GM12801 (cell line): Measurements from ENCODE around the gene SYCP2.

ENCODE experiments used
- CTCF ChIP-seq: IDR thresholded peaks from one replicate; pipeline ENCODE4 v1.5.1; 2011; ENCODE audit warnings: control low read depth; ENCODE audit not compliant: insufficient read length; ENCODE audit errors: extremely low read depth

Gene SYCP2

GRCh38 chr20:59966428-59966827, 33.0 kb upstream of the SYCP2 start:
- no peak for TF ChIP-seq CTCF

GRCh38 chr20:59962155-59962554, 28.7 kb upstream of the SYCP2 start:
- TF ChIP-seq CTCF, result no peak

- TF ChIP-seq CTCF, result no peak
Measured at GRCh38 chr20:59961423-59961822, 28.0 kb upstream of the SYCP2 start.

GRCh38 chr20:59958626-59959025, 25.2 kb upstream of the SYCP2 start:
- no peak for TF ChIP-seq CTCF

GRCh38 chr20:59958123-59958522, 24.7 kb upstream of the SYCP2 start, which contains the start of gene CDH26:
TSS of gene CDH26 (plus strand) at chr20:59958423. CDS start at chr20:59958727, 304 bp downstream.
- TF ChIP-seq CTCF, result no peak

- TF ChIP-seq CTCF, result no peak
Measured at GRCh38 chr20:59955131-59955796, 21.8 kb upstream of the SYCP2 start.

- TF ChIP-seq CTCF, result no peak
Measured at GRCh38 chr20:59954718-59955117, 21.3 kb upstream of the SYCP2 start.
